Left ventricle myocardium inferior (tissue), 1 donor: ENCODE measurements around the gene IFNAR2. TPM values are rescaled to one million over a fixed set of nuclear protein-coding genes. Genes with fewer than 3 reads are reported as not detected.
A peak's percentile ranks its signal among the peaks of the same experiment; 100 is the strongest.

ENCODE experiments used
- DNase-seq: peaks from one replicate; pipeline ENCODE4 v3.0.0-alpha.2; 2020
- H3K27ac ChIP-seq: fragments of 200-600 bp; replicated peaks from 2 replicates; pipeline ENCODE4 v1.8.0; 2021
- H3K27me3 ChIP-seq: fragments of 200-600 bp; 2 replicates; pipeline ENCODE4 v1.8.0; 2021; ENCODE audit warnings: low read depth
- H3K36me3 ChIP-seq: fragments of 200-600 bp; 2 replicates; pipeline ENCODE4 v1.8.0; 2021
- H3K4me1 ChIP-seq: fragments of 200-600 bp; 2 replicates; pipeline ENCODE4 v1.8.0; 2021
- H3K4me3 ChIP-seq: fragments of 200-600 bp; 2 replicates; pipeline ENCODE4 v1.8.0; 2021; ENCODE audit warnings: mild to moderate bottlenecking, moderate library complexity
- H3K9me3 ChIP-seq: fragments of 200-600 bp; replicated peaks from 2 replicates; pipeline ENCODE4 v1.8.0; 2021
- intact Hi-C: fragments of 100-400 bp; cut with micrococcal nuclease; formaldehyde crosslinking; loops from one replicate; pipeline ENCODE4 v1.11.0; 2022
- total RNA-seq: library from RNA; stranded (reverse); fragmentation: NEBNext Ultra II Directional; extraction: Animal tissue kit (Norgen Biotek cat#: 25700); gene quantifications from one replicate; pipeline ENCODE4 v1.2.1, GENCODE V29; 2021
- TF ChIP-seq, protein P1 (sequence below): fragments of 200-600 bp; IDR thresholded peaks from 2 replicates; pipeline ENCODE4 v1.8.0; 2021; ENCODE audit warnings: antibody characterized with exemption, mild to moderate bottlenecking, borderline replicate concordance
- donor health status: DM: no; HTN: yes; CAD: no; lungs with severe emphysema.

The IFNAR2 gene
- total RNA-seq, 1 donor from 2014 or later, result 9.0 TPM

DNA sequence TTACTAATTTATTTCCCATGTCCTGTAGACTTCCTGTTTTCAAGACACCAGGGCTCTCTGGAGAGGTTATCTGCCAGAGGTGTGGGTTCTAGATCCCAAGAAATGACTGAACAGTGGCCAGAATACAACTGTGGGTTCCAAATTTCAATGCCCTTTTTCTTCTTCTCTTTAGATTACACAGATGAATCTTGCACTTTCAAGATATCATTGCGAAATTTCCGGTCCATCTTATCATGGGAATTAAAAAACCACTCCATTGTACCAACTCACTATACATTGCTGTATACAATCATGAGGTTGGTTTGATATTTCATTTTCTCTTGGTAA is 15.0 kb downstream of the IFNAR2 start:
- peaks cover 61% of the 10 kb centered on the region for H3K4me1 ChIP-seq
- intact Hi-C loops, result no loop called here
- TF ChIP-seq, protein P1, sequence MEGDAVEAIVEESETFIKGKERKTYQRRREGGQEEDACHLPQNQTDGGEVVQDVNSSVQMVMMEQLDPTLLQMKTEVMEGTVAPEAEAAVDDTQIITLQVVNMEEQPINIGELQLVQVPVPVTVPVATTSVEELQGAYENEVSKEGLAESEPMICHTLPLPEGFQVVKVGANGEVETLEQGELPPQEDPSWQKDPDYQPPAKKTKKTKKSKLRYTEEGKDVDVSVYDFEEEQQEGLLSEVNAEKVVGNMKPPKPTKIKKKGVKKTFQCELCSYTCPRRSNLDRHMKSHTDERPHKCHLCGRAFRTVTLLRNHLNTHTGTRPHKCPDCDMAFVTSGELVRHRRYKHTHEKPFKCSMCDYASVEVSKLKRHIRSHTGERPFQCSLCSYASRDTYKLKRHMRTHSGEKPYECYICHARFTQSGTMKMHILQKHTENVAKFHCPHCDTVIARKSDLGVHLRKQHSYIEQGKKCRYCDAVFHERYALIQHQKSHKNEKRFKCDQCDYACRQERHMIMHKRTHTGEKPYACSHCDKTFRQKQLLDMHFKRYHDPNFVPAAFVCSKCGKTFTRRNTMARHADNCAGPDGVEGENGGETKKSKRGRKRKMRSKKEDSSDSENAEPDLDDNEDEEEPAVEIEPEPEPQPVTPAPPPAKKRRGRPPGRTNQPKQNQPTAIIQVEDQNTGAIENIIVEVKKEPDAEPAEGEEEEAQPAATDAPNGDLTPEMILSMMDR, result no peak
- peaks cover 57% of the 10 kb centered on the region for H3K36me3 ChIP-seq
- H3K27me3 ChIP-seq, result no peaks in the 10 kb centered on the region
- H3K4me3 ChIP-seq, result no peak overlapping the region
- no peak for DNase-seq
- H3K27ac ChIP-seq, result peak overlapping the region; percentile 70
- no peaks in the 10 kb centered on the region for H3K9me3 ChIP-seq

DNA sequence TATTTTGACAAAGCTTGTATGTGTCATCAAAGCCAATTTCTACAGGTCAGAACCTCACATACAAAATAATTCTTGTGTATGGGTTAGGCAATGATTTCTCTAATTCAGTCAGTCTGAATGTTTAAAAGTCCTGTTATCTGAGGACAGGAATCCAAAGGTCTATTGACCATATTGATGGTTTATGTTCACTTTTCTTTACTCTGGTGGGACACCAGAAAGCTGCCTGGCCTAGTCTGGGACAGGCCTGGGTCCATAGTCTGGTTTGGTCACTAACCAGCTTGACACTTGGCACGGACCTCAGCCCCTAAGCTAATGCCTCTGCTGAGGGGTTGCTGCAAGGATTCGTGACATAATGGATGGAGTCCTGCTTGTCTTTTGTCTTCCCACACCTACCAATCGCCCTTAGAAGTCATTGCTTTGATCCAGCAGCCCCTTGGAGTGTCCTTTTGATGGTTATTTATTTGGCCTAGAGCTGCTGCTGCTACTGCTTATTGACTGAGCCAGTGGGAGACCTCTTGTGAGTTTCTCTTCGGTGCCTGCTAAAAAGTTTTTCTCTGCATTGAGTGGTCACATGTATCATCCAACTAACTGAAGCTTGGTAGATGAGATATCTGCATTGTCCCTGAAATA is 15.7 kb downstream of the IFNAR2 start:
- Histone ChIP-seq H3K9me3 (no peaks in the 10 kb centered on the region), H3K4me3 (no peak overlapping the region), H3K4me1 (peaks cover 56% of the 10 kb centered on the region), H3K27ac (peak overlapping the region; percentile 70), H3K36me3 (peaks cover 63% of the 10 kb centered on the region), H3K27me3 (no peaks in the 10 kb centered on the region)
- intact Hi-C loops, result no loop called here
- DNase-seq, result no peak
- TF ChIP-seq, protein P1, result no peak

DNA sequence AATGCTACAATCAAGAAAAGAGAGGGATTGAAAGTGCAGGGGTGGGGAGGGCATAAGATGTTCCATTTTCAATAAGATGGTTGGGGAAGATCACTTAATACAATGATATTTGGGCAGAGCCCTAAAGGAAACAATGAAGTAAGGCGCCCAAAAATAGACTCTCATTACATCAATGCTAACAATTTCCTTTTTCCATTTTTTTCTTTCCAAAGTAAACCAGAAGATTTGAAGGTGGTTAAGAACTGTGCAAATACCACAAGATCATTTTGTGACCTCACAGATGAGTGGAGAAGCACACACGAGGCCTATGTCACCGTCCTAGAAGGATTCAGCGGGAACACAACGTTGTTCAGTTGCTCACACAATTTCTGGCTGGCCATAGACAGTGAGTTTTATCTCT is 16.8 kb downstream of the IFNAR2 start:
- Histone ChIP-seq H3K4me3 (no peak overlapping the region), H3K27me3 (no peaks in the 10 kb centered on the region), H3K27ac (peak overlapping the region; percentile 70), H3K9me3 (no peaks in the 10 kb centered on the region), H3K36me3 (peaks cover 74% of the 10 kb centered on the region), H3K4me1 (peaks cover 44% of the 10 kb centered on the region)
- DNase-seq, result no peak
- TF ChIP-seq, protein P1, result no peak
- intact Hi-C loops, result no loop called here

DNA sequence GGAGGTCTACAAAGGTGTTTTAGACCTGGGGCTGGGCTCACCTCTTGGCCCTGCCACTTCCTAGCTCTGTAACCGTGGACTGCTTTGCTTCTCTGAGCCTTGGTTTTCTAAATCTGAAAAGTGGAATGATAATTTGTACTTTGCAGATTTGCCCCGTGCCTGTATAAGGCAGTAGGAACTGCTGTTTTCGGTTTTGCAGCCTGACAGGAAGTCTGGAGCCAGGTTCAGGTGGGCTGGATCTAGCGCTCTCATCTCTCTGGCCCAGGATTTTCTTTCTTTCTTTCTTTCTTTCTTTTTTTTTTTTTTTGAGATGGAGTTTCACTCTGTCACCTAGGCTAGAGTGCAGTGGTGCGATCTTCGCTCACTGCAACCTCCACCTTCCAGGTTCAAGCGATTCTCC is 17.2 kb downstream of the IFNAR2 start:
- Histone ChIP-seq H3K27ac (peak overlapping the region; percentile 70), H3K36me3 (peaks cover 79% of the 10 kb centered on the region), H3K4me1 (peaks cover 40% of the 10 kb centered on the region), H3K27me3 (no peaks in the 10 kb centered on the region), H3K9me3 (no peaks in the 10 kb centered on the region), H3K4me3 (no peak overlapping the region)
- TF ChIP-seq, protein P1, result no peak
- intact Hi-C loops, result no loop called here
- no peak for DNase-seq

DNA sequence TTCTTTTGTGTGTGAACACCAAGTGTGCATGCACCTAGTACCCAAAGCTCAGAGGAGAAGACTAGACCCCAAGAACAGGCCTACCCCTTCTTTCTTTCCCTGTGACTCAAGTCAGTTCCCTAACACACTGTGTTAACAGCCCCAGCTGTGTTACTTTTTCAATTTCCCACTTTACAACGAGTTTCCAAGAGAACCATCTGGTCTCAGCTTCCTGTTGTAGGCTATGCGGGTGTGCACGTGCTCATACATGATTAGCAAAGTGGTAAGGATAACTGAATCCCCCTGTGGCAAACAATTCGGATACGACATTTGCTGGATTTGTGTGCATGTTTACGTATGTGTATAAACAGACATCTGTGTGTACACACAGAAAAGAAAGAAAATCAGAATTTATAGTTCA is 17.9 kb downstream of the IFNAR2 start:
- Histone ChIP-seq H3K27me3 (no peaks in the 10 kb centered on the region), H3K27ac (peak overlapping the region; percentile 70), H3K4me3 (no peak overlapping the region), H3K36me3 (peaks cover 85% of the 10 kb centered on the region), H3K9me3 (no peaks in the 10 kb centered on the region), H3K4me1 (peaks cover 47% of the 10 kb centered on the region)
- intact Hi-C loops, result no loop called here
- TF ChIP-seq, protein P1, result no peak
- no peak for DNase-seq
